Renal pelvis (tissue), 4 donors: ENCODE data around the gene OR1I1. TPM values are rescaled to one million over a fixed set of nuclear protein-coding genes. Genes with fewer than 3 reads are reported as not detected.

Source experiments
- DNase-seq: peaks from one replicate; pipeline ENCODE4 v3.0.0-alpha.2; 2013
- polyA plus RNA-seq, 3 donors: library from polyadenylated mRNA; unstranded; fragments of 120-200 nt; gene quantifications; one replicate each; pipeline ENCODE4 v1.2.1, GENCODE V29; 2013; ENCODE audit not compliant: insufficient read length in 3 of 3

OR1I1 gene
- polyA plus RNA-seq, 3 donors, result 0.03 to 0.09 (median 0.07) TPM

DNA sequence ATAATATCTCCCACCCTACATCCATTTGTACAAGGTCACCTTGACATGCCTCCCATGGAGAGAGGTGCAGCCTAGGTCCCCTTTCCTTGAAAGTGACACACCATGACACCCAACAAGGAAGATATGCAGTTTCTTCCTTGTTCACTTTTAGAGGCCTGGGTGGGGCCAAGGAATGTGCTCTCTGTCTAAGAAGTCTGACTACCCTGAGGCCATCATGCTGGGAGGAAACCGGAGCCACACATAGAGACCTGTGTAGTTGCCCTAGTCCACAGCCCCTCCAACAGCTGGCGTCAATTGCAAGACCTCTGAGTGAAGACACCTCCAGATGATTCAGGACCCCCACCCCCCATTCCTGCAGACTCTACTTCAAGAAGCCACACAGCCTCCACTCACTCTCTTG lies 36.2 kb downstream of the OR1I1 start:
- DNase-seq, result no peak

DNA sequence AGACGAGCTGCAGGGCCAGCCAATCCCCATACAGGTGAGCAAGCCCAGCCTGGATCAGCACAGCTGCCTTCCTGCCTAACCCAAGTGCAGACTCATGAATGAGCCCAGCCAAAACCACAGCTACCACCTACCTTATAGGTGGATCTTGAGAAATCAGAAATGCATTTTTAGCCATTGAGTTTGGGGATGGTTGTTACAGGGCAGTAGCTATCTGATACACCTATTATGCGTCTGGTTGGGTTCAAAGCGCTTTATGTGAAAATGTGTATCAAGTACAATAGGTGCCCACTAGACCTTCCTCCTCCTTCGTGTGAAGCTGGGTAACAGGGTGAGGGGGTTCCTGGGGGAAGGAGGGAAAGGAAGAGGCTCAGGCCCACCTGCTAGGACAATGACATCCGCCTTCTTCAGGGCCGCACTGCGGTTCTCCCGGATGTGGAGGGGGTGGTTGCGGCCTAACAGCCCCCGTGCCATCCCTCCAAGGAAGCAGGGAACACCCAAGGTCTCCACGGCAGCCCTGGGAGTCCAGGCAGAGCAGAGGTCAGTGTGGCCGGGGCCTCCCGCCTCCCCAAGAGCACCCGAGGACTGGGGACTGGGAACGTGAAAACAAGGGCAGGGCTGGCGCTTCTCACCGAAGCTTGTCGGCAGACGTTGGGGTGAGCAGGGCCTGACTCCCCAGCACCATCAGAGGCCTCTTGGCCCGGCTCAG lies 36.9 kb downstream of the OR1I1 start:
- DNase-seq, result no peak

DNA sequence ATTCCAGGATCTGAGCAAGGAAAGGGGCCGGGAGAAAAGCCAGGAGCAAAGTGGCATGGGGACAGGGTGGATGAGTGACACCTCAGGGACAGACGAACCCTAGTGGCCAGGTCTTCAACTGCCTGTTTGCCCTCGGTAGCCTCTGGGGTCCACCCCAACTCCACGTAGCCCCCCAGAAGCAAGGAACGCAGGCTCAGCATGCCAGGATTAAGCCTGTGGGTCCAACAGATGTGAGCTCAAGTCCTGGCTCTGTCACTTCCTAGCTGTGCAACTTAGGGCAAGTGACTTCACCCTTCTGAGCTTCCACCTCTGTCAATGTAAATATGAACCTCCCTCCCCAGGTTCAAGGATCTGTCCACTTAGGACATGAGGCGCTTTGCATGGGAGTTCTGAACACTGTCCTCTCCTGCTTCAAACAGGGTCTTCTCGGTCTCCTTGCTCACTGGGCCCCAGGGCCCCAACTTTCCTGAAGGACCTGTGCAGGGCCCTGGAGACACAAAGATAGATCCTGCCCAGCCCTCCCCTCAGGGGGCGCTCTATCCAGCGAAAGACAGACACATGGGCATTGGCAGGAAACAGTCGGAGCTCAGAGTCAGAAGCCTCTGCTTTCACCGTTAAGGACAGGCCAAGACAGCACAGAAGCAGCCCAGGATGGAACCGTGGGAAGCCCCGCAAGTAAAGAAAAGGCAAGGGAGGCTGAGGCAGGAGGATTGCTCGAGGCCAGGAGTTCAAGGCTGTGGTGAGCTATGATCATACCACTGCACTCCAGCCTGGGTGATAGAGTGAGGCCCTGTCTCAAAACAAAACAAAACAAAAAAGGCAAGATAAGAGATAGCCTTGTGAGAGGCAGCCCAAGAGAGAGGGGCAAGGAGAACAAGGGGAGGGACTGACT lies 38.4 kb downstream of the OR1I1 start:
- DNase-seq, result no peak

DNA sequence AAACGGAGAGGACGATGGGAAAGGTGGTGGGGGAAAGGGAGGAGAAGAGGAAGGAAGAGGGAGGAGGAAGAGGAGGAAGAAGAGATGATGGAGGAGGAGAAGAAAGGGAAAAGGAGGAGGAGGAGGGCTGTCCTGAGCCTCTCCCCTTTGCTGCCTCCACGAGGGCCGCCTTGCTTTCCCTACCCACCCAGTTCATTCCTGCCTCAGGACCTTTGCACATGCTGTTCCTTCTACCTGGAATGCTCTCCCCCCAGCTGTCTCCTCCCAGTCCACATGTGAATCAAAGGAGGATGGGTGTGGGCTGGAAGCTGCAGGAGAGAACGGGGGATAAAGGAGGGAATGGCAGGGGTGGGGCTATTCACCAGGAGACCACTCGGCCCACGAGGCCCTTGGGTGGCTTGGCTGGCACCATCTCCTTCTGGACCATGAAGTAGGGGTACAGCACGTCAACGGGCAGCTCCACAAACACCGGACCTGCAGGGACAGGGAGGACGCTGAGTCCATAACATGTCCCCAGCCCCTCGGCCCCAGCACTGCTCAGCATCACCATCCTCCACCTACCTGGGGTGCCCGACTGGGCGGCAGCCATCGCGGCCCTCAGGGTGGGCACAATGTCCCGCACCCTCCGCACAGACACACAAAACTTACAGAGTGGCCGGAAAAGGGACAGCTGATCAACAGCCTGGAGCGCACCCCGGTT lies 40.5 kb downstream of the OR1I1 start:
- DNase-seq, result no peak

DNA sequence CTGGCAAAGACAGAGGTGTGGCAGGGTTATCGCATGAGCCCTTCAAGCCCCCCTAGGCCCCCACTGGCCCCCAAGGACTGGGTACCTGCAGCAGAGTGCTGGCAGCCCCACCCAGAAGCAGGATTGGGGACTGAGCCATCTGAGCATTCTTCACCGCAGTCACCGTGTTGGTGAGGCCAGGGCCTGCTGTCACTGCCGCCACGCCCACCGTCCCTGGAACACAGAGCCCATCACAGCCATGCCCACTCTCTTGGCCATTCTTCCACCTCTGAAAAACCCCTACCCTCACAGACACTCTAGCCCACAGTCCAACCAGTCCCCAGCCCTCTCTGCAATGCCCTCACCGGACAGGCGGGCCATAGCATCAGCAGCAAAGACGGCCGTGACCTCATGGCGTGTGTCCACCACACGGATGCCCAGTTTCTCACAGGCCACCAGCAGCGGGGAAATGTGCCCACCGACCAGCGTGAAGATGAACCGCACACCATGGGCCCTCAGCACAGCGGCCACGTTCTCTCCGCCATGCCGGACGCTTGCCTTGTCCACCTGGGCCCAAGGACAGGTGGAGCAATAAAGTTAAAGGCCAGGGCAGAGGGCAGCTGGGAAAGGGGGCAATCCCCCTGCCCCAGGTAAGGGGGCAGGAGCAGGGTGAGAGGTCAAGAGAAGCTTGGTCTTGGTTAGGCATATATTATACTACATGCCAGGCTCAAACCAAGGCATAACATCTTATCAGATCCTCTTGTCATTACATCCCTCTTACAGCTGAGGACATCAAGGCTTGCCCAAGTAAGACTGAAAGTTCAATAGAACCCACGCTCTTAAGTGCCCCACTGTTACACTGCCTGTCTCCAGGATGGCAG lies 41.2 kb downstream of the OR1I1 start:
- DNase-seq, result no peak

DNA sequence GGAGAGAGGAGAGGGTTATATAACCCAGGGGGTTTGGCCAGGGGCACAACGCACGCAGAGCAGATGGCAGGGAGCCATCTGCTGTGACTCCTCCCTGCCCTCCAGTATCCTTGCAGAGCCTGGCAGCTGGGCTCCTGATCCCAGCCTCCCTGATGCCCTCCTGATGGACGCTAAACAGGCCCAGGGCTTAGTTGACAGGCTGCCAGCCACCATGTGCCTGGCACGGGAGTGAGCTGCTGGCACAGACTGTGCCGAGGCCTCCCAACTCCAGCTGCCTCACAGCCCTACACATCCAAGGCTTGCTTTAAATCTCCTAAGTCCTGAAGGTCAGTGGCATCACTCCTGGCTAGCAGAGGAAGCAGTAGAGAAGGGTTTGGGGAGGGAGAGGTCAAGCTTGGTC lies 41.9 kb downstream of the OR1I1 start:
- no peak for DNase-seq

DNA sequence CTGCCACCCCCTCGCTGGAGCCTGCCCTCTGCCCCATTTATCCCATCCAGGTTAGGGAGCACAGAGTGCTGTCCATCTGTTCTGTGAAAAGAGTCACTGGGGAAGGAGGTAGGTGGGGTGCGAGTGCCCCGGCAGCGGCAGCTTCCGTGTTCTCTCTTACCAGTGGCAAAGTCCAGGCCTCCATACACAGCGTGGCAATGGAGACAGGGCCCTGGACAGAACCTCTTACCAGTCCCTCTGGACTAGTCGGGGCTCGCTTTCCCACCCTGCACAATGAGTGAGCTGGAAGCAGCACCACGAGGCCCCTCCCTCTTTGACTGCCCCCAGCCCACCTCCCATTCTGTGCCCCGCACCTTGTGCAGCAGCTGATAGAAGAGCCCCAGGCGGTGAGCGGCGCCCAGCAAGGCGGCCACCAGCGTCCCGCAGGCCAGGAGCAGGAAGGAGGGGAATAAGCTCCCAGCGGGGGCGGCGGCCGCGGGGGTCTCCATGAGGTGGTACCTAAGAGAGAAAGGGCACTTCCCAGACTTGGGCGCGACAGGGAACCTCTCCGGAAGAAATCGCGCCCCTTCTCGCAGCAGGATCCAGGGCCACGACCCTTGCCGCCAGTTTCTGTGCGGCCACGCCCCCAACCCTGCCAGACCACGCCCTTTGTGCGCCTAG lies 42.7 kb downstream of the OR1I1 start:
- no peak for DNase-seq

DNA sequence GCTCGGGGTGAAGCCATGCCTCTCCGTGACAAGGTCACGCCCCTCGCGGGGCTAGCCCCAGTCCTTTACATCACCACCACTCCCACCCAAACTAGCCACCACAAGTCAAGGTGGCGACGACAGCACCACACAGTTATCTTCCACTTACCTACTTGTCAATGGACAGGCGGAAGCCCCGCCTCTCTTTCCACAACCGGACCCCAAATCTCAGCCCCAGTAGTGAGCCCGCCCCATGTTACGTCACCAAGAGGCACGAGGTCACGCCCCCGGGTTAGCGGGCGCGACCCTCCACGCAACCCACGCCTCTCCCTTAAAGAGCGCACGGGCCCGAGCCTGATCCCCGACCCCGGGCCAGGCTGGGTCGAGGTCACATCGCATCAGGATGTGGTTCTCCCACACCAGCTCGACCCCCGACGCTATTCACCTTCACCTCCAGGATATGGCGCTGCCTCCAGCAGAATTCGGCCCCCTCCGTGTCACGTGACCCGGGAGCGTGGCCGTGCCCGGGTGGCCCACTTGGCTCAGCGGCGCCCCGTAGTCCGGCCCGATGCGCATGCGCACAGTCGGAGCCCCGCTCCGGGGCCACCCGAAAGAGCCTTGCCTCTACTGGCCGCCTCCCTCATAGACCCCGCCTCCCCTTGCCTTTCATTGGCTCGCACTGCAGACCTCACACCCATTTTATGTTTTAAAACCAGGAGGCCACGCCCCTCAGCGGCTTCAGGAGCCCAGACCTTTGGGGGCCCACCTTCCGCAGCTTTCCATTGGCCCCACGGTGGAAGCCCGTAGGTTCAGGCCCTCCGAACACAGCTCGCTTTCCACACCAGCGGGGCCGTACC lies 43.4 kb downstream of the OR1I1 start:
- peak; percentile 98 for DNase-seq

DNA sequence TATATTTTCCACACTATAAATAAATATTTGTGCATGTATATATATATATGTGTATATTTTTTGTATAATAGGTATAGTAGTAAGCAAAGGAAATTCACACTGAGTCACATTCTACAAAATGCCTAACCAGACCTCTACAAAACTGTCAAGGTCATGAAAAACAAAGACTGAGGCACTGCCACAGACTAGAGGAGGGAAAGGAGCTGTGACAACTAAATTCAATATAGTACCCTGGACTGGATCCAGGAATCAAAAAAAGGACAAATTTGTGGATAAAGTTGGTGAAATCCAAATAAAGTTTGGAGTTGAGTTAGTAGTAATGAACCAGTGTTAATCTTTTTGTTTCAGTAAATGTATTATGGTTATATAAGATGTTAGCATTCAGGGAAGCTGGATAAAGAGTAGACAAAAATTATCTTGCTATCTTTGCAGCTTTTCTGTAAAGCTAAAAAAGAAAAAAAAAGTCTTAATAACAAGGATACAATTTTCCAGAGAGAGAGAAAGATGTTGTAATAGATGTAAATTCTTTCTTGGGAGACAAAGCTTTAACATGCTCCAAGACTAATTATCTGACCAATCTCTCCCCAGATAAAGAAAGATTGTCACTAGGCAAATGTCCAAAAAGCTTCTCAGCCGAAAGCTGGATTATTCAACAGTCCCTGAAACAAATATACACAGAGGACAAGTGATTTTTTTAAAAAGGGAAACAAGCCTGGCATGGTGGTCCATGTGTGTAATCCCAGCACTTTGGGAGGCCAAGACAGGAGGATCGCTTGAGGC lies 44.3 kb downstream of the OR1I1 start:
- DNase-seq, result no peak

DNA sequence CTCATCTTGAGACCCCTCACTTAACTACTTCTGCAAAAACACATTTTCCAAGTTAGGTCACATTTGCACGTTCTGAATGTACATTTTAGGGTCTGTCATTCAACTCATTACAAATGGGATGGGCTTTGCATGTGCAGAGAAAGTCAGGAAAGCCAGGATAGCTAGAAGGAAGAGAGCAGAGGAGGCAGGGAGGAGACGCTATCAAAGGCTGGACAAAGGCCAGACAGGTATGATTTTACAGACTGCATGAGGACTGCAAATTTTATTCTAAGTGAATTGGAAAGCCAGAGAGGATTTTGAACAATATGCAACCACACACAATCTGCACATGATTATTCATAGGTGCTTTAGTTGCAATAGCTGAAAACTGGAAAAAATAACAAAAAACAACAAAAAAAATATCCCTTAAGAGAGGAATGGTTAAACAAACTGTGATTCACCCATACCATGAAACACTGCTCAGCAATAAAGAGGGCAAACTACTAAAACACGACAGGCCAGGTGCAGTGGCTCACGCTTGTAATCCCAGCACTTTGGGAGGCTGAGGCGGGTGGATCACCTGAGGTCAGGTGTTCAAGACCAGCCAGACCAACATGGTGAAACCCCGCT lies 46.3 kb downstream of the OR1I1 start:
- no peak for DNase-seq

DNA sequence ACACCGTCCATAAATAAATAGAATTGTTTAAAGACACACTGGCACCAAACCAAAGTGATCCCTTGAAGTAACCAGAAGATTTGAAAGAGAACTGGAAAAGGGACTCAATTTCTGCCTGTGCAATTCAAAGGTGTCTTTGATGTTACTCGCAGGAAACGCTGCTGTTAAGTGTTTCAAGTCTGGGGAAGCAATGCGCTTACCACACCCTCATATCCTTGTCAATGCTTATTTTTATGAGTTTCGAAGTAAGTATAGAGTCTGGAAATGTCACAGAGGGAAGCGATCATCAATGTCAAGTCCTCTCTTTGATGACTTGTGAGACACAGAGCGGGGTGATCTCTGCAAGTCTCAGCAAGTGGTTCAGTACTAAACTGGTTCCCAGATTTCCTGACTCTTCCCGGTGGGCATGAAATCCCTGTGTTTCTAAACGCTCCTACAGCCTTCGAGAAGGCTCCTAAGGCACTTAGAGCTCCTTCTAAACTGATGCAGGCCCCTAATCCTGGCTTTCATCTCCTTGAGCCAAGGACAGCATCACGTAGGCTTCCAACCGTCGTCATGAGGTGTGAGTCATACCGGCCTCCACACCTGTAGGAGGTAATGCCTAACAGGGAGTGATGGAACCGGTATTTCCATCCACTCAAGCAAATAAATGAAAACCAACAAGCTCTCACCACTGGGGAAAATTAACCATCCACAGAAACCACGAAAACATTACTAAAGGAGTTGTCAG lies 48.0 kb downstream of the OR1I1 start:
- DNase-seq, result no peak

DNA sequence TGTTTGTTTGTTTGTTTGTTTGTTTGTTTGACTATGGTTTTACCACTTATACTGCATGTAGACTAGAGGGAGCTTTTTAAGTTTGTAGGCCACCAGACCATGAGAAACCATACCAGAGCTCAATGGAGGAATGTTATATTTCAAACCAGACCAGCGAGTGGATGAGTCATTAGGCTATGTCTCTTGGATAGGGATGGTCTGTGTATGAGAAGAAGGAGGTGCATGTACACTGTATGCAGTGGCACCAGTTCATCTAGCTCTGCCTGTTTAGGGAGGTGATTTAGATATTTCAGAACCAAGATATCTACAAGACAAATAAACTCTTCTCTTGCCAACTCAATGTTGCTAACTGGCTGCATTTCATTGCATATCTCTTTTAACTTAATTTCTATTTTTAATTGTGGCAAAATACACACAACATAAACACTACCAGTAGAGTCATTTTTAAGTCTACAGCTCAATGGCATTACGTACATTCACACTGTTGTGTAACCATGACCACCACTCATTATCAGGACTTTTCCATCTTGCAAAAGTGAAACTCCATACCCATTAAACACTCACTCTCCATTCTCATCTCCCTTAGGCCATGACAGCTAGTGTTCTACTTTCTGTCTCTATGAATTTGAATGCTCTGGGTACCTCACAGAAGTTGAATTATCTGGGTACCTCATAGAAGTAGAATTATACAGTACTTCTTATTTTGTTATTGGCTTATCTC lies 54.4 kb downstream of the OR1I1 start:
- no peak for DNase-seq

DNA sequence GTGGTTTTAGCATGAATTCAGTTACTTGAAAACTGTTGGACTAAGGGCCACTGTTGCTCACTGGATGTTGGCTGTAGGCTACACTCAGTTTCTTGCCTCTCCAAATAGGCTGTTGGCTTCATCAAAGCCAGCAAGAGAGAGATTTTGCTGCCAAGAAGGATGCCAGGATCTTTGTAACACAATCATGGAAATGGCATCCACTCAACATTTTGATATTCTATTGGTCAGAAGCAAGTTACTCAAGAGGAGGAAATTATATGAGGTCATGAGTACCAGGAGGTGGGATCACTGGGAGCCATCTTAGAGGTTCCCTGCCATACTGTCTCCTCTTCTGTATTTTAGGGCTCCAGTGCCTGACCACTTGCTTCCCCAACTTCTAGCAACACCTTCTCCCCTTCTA lies 55.8 kb downstream of the OR1I1 start:
- no peak for DNase-seq

DNA sequence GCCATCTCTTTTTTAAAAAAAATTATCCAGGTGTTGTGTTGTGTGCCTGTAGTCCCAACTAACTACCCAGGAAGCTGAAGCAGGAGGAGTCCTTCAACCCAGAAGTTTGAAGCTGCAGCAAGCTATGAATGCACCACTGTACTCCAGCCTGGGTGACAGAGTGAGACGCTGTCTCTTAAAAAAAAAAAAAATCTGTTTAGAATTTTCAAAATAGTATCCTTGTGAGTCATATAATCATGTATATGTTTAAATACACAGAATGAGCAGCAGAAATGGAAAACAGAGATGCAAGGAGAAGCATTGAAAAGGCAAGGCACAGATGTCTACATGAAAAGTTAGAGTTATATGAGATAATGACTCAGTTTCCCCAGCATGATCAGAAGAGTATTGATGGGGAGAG lies 56.4 kb downstream of the OR1I1 start:
- DNase-seq, result no peak

DNA sequence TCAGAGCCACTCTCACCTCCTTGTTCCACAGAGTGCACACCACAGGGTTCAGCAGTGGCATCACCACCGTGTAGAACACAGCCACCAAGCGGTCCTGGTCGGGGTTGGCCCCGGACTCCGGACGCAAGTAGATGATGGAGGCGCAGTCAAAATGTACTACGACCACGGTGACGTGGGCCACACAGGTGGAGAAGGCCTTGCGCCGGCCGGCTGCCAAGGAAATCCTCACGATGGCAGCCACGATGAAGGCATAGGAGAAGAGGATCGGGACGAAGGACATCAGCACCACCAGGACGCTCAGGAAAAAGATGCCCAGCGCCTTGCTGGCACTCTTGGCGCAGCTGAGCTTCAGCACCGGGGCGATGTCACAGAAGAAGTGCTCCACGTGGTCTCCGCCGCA lies 59.1 kb downstream of the OR1I1 start:
- no peak for DNase-seq

DNA sequence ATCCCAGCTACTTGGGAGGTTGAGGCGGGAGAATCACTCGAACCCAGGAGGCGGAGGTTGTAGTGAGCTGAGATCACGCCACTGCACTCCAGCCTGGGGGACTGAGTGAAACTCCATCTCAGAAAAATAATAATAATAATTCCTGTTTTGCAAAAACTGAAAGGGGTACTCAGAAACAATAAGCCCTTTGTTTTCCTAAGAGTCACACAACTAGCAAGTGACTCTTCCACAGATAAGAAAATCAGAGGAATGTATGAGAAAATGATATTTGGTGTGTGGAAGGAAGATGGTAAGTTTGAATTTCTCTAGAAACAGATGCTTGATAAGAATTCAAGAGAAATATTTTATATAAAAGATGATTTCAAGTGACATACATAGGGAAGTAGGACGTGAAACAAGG lies 60.3 kb downstream of the OR1I1 start:
- DNase-seq, result no peak
